ENCODE data around the gene SLC66A2. TPM values are rescaled to one million over a fixed set of nuclear protein-coding genes. Genes with fewer than 3 reads are reported as not detected.

Gene SLC66A2
- total and polyA plus RNA-seq, 2 of the 13 experiments (the other 11 are each of a cell fraction or from before 2014, with no cell fraction given), result 33.5 to 41.9 TPM

DNA sequence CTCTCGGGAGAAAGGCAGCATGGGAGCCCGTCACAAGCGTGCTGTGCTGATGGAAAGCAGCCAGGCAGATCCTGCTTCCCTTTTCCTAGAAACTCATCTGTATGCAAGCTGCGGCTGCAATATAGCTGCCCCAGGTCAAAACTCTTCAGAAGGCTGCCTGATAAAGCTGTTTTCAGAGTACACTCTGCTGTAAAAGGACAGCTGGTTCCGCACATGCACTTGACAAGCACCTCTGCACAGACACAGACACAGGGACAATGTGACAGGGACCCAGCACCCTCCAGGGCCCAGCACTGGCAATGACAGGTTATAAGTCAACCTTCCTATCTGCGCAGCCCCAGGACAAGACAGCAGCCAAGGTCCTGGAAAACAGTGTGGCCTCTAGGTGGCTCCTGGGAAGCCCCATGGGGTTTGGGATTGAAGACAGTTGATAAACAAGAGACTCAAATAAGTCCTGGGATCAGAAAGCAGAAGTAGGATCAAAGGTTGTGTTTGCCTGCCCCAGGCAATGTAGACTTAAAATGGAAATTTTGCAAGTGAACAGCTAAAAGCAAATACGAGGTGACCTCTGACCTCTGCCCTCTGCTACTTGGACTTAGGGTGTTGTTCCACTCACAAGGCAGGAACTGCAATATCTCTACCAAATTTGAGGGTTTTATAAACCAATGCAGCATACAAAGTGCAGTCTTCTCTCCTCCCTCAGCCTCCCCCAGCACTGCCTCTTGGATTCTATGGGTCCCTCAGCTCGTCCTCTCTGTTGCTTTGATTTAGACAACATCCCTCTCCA, 16.9 kb downstream of the SLC66A2 start (continued):
- TF ChIP-seq ZNF451 (CRISPR knock-in tag; IDR thresholded peaks at IDR 0.05) (0 out of 2 replicates have a peak, but pooled peaks have one; percentile 57), HHEX (CRISPR knock-in tag; IDR thresholded peaks at IDR 0.05) (peak; percentile 89), CEBPG (CRISPR knock-in tag; IDR thresholded peaks at IDR 0.05) (peak; percentile 75), RAD21 (CRISPR knock-in tag; IDR thresholded peaks at IDR 0.05) (peak; percentile 80), ZFX (CRISPR knock-in tag; IDR thresholded peaks at IDR 0.05; ENCODE audit: low read depth) (peak; percentile 53; the same call in 1 of the 2 replicates), CCAR2 (optimal IDR thresholded peaks at IDR 0.05; ENCODE audit: low read depth, low read length) (no peak), RORA (CRISPR knock-in tag; IDR thresholded peaks at IDR 0.05) (0 out of 2 replicates have a peak, but pooled peaks have one; percentile 55), ZMYM3 (CRISPR knock-in tag; IDR thresholded peaks at IDR 0.05) (peak; percentile 65; the same call in 1 of the 2 replicates), SMYD3 (CRISPR knock-in tag; IDR thresholded peaks at IDR 0.05) (0 out of 2 replicates have a peak, but pooled peaks have one; percentile 32), ZNF160 (CRISPR knock-in tag; IDR thresholded peaks at IDR 0.05) (no peak), ELF3 (CRISPR knock-in tag; IDR thresholded peaks at IDR 0.05) (peak; percentile 89), HMG20A (CRISPR knock-in tag; IDR thresholded peaks at IDR 0.05; ENCODE audit: borderline replicate concordance) (peak; percentile 95), SMAD9 (CRISPR knock-in tag; IDR thresholded peaks at IDR 0.05) (no peak), PAWR (CRISPR knock-in tag; IDR thresholded peaks at IDR 0.05; ENCODE audit: borderline replicate concordance) (no peak), NFKBIZ (CRISPR knock-in tag; IDR thresholded peaks at IDR 0.05) (peak; percentile 83; the same call in 1 of the 2 replicates)
- TF ChIP-seq, protein P1, sequence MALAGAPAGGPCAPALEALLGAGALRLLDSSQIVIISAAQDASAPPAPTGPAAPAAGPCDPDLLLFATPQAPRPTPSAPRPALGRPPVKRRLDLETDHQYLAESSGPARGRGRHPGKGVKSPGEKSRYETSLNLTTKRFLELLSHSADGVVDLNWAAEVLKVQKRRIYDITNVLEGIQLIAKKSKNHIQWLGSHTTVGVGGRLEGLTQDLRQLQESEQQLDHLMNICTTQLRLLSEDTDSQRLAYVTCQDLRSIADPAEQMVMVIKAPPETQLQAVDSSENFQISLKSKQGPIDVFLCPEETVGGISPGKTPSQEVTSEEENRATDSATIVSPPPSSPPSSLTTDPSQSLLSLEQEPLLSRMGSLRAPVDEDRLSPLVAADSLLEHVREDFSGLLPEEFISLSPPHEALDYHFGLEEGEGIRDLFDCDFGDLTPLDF (CRISPR knock-in tag; IDR thresholded peaks at IDR 0.05), result no peak
- TF ChIP-seq, protein P2, sequence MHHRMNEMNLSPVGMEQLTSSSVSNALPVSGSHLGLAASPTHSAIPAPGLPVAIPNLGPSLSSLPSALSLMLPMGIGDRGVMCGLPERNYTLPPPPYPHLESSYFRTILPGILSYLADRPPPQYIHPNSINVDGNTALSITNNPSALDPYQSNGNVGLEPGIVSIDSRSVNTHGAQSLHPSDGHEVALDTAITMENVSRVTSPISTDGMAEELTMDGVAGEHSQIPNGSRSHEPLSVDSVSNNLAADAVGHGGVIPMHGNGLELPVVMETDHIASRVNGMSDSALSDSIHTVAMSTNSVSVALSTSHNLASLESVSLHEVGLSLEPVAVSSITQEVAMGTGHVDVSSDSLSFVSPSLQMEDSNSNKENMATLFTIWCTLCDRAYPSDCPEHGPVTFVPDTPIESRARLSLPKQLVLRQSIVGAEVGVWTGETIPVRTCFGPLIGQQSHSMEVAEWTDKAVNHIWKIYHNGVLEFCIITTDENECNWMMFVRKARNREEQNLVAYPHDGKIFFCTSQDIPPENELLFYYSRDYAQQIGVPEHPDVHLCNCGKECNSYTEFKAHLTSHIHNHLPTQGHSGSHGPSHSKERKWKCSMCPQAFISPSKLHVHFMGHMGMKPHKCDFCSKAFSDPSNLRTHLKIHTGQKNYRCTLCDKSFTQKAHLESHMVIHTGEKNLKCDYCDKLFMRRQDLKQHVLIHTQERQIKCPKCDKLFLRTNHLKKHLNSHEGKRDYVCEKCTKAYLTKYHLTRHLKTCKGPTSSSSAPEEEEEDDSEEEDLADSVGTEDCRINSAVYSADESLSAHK (CRISPR knock-in tag; IDR thresholded peaks at IDR 0.05; ENCODE audit: borderline replicate concordance), result no peak
- TF ChIP-seq, protein P3, sequence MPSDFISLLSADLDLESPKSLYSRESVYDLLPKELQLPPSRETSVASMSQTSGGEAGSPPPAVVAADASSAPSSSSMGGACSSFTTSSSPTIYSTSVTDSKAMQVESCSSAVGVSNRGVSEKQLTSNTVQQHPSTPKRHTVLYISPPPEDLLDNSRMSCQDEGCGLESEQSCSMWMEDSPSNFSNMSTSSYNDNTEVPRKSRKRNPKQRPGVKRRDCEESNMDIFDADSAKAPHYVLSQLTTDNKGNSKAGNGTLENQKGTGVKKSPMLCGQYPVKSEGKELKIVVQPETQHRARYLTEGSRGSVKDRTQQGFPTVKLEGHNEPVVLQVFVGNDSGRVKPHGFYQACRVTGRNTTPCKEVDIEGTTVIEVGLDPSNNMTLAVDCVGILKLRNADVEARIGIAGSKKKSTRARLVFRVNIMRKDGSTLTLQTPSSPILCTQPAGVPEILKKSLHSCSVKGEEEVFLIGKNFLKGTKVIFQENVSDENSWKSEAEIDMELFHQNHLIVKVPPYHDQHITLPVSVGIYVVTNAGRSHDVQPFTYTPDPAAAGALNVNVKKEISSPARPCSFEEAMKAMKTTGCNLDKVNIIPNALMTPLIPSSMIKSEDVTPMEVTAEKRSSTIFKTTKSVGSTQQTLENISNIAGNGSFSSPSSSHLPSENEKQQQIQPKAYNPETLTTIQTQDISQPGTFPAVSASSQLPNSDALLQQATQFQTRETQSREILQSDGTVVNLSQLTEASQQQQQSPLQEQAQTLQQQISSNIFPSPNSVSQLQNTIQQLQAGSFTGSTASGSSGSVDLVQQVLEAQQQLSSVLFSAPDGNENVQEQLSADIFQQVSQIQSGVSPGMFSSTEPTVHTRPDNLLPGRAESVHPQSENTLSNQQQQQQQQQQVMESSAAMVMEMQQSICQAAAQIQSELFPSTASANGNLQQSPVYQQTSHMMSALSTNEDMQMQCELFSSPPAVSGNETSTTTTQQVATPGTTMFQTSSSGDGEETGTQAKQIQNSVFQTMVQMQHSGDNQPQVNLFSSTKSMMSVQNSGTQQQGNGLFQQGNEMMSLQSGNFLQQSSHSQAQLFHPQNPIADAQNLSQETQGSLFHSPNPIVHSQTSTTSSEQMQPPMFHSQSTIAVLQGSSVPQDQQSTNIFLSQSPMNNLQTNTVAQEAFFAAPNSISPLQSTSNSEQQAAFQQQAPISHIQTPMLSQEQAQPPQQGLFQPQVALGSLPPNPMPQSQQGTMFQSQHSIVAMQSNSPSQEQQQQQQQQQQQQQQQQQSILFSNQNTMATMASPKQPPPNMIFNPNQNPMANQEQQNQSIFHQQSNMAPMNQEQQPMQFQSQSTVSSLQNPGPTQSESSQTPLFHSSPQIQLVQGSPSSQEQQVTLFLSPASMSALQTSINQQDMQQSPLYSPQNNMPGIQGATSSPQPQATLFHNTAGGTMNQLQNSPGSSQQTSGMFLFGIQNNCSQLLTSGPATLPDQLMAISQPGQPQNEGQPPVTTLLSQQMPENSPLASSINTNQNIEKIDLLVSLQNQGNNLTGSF (CRISPR knock-in tag; IDR thresholded peaks at IDR 0.05), result 0 out of 2 replicates have a peak, but pooled peaks have one; percentile 24
